HG02852 (cell line): ENCODE data around the gene CYP26B1.

ENCODE experiments used
- ATAC-seq: cut with Tn5 transposase; IDR thresholded peaks from one replicate; pipeline ENCODE4 v1.9.1; 2021; ENCODE audit warnings: mild to moderate bottlenecking, moderate library complexity; ENCODE audit not compliant: unreplicated experiment

The CYP26B1 gene

DNA sequence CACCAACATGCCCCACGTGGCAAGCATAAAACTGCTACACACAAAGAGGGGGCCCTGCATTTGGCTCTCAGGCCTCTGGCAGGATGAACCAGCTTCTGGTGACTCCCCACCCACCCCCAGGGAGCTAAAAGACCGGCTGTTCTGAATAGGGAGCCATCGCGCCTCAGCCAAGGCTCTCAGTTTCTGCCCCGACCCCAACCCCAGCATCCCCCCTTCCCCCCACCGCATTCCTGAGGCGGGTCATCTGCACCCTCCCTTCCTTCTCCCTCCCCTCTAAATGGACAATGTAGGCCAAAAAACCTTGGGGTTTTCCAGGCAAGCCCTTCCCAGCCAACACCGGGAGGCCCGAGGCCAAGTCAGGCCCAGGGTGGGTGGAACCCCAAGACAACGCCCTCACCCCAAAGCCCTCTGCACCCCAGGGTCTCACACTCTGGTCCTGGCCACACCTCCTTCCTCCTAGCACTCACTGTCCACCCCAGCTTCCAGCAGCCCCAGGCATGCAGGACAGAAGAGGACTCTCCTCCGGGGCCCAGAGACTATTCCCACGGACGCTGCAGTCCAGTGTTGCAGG is 5.7 kb downstream of the CYP26B1 start:
- no peak for ATAC-seq

DNA sequence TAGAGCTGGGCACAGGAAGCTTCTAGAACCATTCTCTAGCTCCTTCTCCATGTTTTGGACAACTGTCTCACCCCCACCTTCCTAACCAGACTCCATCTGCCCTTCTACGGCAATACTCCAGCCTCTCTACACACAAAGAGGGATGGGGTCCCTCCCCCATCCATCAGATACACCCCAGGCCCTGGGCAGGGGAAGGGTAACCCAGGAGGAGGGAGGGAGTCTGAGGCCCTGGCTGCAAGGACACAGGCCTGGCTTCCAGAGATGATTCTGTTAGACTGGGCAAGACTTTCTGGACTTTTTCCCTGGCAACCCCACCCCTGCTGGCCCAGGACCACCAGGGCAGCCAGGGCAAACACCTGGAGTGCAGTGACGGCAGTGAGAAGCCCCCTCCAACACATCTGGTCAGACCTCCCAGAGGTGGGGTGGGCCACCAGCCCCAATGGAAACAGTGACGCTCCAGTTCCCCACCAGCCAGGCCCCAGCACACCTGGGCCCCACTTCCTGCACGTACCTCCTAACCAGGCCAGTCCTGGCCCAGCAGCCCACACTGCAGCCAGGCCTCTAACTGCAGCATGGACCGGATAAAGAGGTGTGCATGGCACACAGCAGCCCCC is 6.5 kb downstream of the CYP26B1 start:
- no peak for ATAC-seq

DNA sequence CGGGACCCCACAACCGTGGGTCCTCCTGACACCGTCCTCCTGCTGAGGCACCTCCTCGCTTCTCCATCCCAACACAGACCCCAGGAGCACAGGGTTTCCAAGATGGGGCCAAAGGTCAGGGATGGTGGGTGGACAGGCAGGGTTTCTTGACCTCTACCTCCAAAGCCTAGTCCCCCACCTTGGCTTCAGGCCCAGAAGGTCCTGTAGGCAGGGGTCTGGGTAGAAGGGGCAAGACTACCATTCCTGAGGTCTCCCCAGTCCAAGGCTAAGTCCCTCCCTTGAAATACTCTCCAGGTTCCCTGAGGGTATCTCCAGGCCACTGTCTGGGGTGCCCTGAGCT is 7.1 kb downstream of the CYP26B1 start:
- no peak for ATAC-seq

- no peak for ATAC-seq
Observed at GRCh38 chr2:72139874-72140620, 7.6 kb downstream of the CYP26B1 start.

DNA sequence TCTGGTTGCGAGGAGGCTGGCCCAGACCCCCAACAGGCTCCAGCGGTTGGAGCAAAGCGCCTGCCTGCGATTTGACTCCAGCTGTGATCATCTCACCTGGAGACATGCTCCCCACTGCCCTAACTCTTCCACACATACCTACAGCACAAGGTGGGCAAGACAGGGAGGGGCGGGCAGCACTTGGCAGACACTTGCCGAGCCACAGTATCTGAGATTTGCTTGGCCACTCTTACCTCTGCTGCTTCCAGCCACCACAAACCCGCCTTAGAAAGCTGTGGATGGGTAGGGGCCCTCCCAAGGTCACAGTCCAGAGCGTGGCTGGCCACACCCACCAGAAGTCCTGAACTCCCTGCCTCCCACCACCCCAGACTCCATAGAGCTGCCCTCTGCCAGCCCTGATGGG is 8.2 kb downstream of the CYP26B1 start:
- no peak for ATAC-seq

DNA sequence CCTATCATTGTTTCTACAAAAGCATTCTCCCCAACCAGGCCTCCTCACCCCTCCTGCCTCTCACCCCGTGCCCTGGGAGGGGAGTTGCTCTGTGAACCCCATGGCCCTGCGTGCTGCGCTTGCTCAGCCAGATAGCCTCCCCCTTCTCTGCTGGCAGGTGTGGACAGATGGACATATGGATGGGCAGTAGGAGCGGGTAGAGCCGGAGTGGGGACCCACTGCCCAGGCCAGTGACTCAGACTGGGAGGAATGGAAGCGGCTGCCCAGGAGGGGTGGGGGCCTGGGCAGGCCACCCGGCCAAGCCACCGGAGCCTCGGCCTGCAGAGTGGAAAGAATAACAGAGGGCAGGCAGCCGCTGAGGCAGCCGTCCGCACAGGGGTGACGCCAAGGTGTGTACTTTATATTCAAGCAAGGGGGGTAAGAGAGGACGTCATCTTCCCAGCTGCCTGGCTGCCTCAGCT is 8.7 kb downstream of the CYP26B1 start:
- no peak for ATAC-seq

DNA sequence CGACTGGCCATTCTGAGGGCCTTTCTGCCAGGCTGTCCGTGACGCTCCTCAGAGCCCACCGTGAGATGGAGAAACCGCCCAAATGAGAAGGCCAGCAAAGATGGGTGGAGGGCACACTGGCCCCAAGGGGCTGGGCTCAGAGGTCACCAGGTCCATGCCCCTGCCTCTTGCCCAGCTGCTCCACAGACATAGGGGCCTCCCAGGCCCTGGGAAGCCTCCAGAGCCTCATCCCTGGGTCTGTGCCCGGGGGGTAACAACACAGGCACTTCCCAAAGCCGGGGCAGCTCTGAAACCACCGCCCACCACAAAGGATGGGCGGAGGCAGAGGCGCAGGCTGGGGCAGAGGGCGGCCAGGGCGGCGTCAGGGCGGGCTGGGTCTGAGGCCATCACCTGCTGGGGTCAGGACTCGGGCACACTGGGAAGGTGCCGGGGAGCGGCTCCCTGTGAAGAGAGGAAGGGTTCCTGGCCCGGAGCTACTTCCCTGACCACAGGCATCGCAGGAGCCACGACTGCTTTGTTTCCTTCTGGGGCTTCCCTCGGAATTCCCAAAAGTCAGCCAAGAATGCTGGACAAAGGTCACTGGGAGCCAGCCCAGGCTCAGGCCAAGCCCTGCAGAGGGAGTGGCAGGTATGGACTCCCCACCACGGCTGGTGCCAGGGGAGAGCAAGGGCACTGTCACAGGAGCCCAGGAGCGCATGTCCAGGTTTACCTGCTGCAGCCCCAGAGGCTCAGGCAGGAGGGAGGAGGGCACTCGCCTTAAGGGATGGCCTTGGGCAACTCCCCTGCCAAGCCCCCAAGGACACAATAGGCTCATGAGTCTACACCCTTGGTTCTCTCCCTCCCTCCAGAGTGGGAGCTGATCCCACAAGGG is 9.4 kb downstream of the CYP26B1 start:
- ATAC-seq = no peak

DNA sequence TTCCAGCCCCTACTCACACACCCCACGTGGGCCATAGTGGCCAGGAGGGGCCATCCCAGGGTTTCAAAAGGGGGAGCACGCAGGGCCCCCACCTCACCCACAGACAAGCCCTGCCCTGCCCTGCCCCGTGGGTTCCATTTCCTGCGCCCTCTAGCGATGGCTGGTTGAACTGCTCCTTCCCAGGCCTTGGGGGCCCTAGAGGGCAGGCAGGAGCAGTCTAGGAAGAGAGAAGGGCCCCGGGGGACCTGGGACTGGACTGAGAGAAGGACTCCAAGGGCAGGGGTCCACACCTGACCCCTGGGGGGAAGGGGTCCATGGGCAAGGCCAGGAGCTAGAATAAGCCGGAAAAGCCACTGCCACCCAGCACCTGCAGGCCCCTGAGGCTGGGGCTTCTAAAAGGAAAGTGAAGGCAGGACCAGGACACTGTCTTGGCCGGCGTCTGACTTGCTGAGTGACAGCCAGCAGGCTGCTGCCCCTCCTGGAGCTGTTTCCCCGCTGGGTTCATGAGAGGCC is 10.1 kb downstream of the CYP26B1 start:
- peak; percentile 90 for ATAC-seq

GRCh38 chr2:72136933-72137497 is 10.6 kb downstream of the CYP26B1 start:
- peak; percentile 11 for ATAC-seq

DNA sequence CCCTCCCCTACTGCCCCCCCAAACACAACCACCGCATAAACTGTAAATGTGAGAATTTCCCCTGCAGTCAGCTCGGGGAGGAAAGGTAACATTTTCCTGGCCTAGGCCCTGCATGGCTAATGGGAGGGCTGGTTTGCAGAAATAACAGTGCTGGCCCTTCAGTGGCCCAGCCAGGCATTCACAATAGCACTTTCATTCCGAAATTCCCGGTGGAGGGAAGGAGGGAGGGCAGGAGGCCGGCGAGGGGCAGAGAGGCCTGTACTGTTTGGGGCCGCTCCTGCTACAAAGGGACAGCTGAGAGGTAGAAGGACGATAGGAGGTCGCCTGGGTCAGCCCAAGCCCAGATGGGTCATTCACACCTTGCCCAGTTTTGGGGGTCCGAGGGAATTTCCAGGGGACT is 11.3 kb downstream of the CYP26B1 start:
- ATAC-seq = no peak

- ATAC-seq = no peak
Observed at GRCh38 chr2:72135921-72136320, 11.7 kb downstream of the CYP26B1 start.

GRCh38 chr2:72134997-72135800 is 12.5 kb downstream of the CYP26B1 start:
- ATAC-seq = no peak

GRCh38 chr2:72134408-72134996 is 13.2 kb downstream of the CYP26B1 start:
- ATAC-seq = no peak

DNA sequence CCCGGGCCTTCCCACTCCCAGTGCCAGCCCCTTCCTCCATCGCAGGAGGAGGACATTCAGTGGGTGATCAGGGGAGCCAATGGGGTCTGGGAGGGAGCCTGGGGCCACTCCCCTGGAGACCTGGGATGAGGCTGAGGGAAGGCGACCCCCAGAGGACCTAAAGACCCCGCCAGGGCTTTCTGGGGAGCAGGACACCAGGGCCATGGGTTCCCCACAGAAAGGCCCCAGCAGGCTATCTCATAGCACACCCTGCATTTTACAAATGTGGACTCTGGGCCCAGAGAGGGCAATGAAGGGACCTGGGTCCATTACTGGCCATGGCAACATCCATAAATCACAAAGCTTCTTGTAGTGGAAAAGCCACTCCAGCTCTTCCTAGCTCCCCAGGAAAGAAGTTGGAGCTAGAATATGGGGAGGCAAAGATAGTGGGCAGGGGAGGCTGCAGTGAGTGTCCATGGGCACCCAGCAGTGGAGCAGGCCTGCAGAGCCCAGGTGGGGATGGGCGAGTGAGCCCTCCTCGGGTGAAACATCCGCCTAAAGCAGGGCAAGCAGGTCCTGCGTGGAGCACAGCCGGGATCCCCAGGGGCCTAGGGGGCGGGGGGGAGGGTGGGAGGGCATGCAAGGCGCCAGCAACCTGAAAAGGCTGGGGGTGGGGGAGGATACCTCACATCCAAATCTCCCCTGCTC is 13.8 kb downstream of the CYP26B1 start:
- no peak for ATAC-seq

- no peak for ATAC-seq
Observed at GRCh38 chr2:72132981-72133720, 14.5 kb downstream of the CYP26B1 start.

DNA sequence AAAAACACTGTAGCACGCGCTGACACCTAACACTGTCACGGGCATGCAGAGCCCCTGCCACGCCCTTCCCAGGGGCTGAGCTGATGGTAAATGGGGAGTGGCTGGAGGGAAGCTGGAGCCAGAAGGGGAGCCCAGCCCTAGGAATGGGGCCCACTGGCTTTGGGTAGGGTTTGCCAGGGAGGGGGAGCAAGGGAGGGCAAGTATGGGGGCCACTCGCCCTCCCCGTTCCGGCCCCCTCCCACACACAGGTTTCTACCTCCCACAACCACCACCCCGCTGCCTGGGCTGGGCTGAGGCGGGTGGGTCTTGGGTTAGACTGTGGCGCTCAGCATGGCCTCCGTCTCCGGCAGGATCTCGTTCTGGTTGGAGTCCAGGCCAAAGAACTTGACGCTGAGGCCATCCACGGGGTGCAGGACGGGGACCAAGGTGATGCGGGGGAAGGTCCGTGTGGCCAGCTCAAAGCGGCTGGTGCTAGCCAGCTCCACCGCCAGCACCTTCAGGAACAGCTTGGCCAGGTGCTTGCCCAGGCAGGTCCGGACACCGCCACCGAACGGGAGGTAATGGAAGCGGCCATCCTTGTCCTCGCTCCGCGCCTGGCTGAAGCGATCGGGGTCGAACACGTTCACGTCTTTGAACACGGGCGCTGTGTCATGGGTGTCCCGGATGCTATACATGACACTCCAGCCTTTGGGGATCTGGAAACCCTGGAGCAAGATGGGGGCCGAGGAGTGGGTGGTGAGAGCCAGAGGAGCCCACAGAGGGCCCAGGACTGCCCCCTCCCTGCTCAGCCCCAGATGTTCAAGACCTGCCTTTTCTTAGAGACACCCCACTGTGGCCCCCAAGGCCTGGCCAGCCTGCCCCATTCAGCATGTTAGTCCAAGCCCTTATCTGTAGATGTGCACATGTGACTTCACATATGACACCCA is 15.5 kb downstream of the CYP26B1 start:
- no peak for ATAC-seq

DNA sequence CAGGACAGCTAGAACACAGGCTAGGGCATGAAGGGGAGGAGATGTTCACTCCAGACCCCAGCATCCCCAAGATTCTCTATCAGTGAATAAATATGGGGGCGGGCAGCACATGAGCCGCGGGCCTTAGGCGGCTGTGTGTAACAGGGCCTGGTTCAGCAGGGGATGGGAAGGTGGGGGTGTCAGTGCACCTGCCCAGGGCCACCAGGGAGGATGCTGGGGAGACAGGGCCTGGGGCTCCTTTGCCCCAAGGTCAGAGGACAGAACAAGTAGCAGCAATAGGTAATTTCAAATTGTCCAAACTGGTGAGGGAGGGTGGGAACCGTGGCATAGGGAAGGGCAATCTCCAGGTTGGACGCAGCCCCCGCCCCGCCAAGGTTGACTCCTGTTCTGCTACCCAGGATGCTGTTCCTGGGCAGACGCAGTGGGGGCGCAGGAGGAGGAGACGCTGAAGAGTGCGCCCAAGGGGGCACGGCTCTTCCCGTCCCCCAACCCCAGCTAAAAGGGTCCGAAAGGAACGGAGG is 16.2 kb downstream of the CYP26B1 start:
- no peak for ATAC-seq
